HG03095 (cell line): ENCODE data around the gene LRRC10.

Experiments used
- ATAC-seq: cut with Tn5 transposase; IDR thresholded peaks from one replicate; pipeline ENCODE4 v1.9.1; 2021; ENCODE audit warnings: moderate library complexity; ENCODE audit not compliant: unreplicated experiment

Gene LRRC10

GRCh38 chr12:69570545-69571399, 39.9 kb downstream of the LRRC10 start:
- peak; percentile 86 for ATAC-seq

GRCh38 chr12:69570000-69570516, 40.6 kb downstream of the LRRC10 start:
- ATAC-seq: no peak

GRCh38 chr12:69569236-69569635, 41.5 kb downstream of the LRRC10 start:
- ATAC-seq: no peak

GRCh38 chr12:69566603-69567002, 44.1 kb downstream of the LRRC10 start:
- no peak for ATAC-seq

GRCh38 chr12:69563166-69563762, 47.4 kb downstream of the LRRC10 start:
- ATAC-seq: no peak
